H1 (cell line): Measurements from ENCODE around the gene GMPR.

ENCODE experiments used
- BACH1 ChIP-seq: IDR thresholded peaks from 2 replicates; pipeline ENCODE4 v1.6.1; 2012; ENCODE audit warnings: low read length, improper control_type of control experiment
- EP300 ChIP-seq, 2 experiments: IDR thresholded peaks; 1 replicate in 1 of 2; 2 replicates in 1 of 2; pipeline ENCODE4 v1.6.1; 2011 to 2012; ENCODE audit warnings: low read depth in 2 of 2, low read length in 2 of 2, mild to moderate bottlenecking in 2 of 2, borderline replicate concordance in 1 of 2, inconsistent platforms in 1 of 2, moderate library complexity in 1 of 2
- EZH2 ChIP-seq: fragments of 200-600 bp; sonication (generic); IDR thresholded peaks from 2 replicates; pipeline ENCODE4 v1.7.1; 2012; ENCODE audit warnings: low read depth, mild to moderate bottlenecking, moderate library complexity, low read length, inconsistent platforms; ENCODE audit not compliant: severe bottlenecking
- GABPA ChIP-seq: IDR thresholded peaks from 2 replicates; pipeline ENCODE4 v1.6.1; 2011; ENCODE audit warnings: mild to moderate bottlenecking, low read length, moderate library complexity, borderline replicate concordance; ENCODE audit not compliant: insufficient read depth
- HDAC2 ChIP-seq, 2 experiments: fragments of 300-600 bp in 1 of 2; sonication (generic) in 1 of 2; IDR thresholded peaks; 2 replicates each; pipeline ENCODE4 v1.6.1; 2011 to 2012; ENCODE audit warnings: low read depth in 2 of 2, low read length in 2 of 2, mild to moderate bottlenecking in 2 of 2, moderate library complexity in 2 of 2, borderline replicate concordance in 1 of 2, inconsistent platforms in 1 of 2
- POLR2AphosphoS5 ChIP-seq: IDR thresholded peaks from 2 replicates; pipeline ENCODE4 v1.6.1; 2011; ENCODE audit warnings: low read depth, low read length
- TF ChIP-seq, protein P1 (sequence below), 3 experiments: IDR thresholded peaks; 1 replicate in 2 of 3; 2 replicates in 1 of 3; pipeline versions ENCODE4 v1.5.1 to v1.6.1; 2011; ENCODE audit warnings: low read length in 3 of 3, mild to moderate bottlenecking in 3 of 3, inconsistent platforms in 2 of 3, low read depth in 1 of 3, moderate library complexity in 1 of 3; ENCODE audit not compliant: insufficient read depth in 1 of 3; ENCODE audit errors: control extremely low read depth in 1 of 3
- TF ChIP-seq, protein P2 (sequence below): IDR thresholded peaks from 2 replicates; pipeline ENCODE4 v1.6.1; 2011; ENCODE audit warnings: low read length, improper control_type of control experiment

- TF ChIP-seq EP300 (IDR thresholded peaks at IDR 0.05; ENCODE audit: borderline replicate concordance in 1 of 2, low read depth in 2 of 2, low read length in 2 of 2) (no peak), POLR2AphosphoS5 (no peak), EZH2 (no peak), GABPA (no peak), BACH1 (no peak), HDAC2 (IDR thresholded peaks at IDR 0.05; ENCODE audit: borderline replicate concordance in 1 of 2, low read depth in 2 of 2, low read length in 2 of 2) (no peak)
- TF ChIP-seq, protein P1, sequence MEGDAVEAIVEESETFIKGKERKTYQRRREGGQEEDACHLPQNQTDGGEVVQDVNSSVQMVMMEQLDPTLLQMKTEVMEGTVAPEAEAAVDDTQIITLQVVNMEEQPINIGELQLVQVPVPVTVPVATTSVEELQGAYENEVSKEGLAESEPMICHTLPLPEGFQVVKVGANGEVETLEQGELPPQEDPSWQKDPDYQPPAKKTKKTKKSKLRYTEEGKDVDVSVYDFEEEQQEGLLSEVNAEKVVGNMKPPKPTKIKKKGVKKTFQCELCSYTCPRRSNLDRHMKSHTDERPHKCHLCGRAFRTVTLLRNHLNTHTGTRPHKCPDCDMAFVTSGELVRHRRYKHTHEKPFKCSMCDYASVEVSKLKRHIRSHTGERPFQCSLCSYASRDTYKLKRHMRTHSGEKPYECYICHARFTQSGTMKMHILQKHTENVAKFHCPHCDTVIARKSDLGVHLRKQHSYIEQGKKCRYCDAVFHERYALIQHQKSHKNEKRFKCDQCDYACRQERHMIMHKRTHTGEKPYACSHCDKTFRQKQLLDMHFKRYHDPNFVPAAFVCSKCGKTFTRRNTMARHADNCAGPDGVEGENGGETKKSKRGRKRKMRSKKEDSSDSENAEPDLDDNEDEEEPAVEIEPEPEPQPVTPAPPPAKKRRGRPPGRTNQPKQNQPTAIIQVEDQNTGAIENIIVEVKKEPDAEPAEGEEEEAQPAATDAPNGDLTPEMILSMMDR (IDR thresholded peaks at IDR 0.05; ENCODE audit: control extremely low read depth in 1 of 3, insufficient read depth in 1 of 3, low read depth in 1 of 3, low read length in 3 of 3) = no peak
- TF ChIP-seq, protein P2, sequence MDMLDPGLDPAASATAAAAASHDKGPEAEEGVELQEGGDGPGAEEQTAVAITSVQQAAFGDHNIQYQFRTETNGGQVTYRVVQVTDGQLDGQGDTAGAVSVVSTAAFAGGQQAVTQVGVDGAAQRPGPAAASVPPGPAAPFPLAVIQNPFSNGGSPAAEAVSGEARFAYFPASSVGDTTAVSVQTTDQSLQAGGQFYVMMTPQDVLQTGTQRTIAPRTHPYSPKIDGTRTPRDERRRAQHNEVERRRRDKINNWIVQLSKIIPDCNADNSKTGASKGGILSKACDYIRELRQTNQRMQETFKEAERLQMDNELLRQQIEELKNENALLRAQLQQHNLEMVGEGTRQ = no peak
Observed at GRCh38 chr6:16295060-16295459, 56.7 kb downstream of the GMPR start.
